GM19023 (cell line): ENCODE results near the gene ADORA2A.
A peak's percentile ranks its signal among the peaks of the same experiment; 100 is the strongest.

Experiments
- ATAC-seq: cut with Tn5 transposase; IDR thresholded peaks from one replicate; pipeline ENCODE4 v1.9.1; 2021; ENCODE audit warnings: mild to moderate bottlenecking, moderate library complexity; ENCODE audit not compliant: unreplicated experiment

ADORA2A gene

DNA sequence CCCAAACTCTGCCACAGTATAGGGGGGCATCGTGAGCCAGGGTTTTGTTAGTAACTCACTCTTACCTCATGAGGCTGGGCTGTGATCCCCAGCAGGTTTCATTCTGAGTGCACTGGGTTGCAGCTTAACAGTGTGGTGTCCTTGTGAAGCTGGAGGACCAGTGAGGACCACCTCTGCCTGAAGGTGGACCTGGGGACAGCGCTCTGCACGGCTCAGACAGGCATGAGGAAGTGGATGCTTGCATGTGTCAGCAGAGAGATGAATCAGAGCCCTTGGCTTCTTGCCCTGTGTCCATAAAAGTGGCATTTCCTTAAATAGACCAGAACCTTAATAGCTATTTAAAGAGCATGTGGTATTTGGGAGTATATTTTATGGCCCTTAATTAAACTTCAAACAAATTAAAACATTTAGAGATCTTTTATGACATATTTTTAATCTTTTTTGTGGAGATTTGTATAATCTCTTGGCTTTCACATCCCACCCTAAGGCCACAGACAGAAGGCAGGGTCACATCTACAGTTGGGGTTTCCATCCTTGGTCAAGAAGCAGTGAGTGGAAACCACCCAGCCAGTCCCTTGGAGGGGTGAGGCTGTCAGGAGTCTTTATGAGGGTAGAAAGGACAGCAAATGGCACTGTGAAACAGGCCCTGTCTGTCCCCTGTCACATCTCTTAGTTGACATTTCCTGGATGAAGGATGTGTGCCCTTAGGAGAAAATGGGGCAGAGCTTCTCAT, 24.8 kb upstream of the ADORA2A start:
- peak; percentile 42 for ATAC-seq

GRCh38 chr22:24403346-24403745, 24.1 kb upstream of the ADORA2A start:
- no peak for ATAC-seq

DNA sequence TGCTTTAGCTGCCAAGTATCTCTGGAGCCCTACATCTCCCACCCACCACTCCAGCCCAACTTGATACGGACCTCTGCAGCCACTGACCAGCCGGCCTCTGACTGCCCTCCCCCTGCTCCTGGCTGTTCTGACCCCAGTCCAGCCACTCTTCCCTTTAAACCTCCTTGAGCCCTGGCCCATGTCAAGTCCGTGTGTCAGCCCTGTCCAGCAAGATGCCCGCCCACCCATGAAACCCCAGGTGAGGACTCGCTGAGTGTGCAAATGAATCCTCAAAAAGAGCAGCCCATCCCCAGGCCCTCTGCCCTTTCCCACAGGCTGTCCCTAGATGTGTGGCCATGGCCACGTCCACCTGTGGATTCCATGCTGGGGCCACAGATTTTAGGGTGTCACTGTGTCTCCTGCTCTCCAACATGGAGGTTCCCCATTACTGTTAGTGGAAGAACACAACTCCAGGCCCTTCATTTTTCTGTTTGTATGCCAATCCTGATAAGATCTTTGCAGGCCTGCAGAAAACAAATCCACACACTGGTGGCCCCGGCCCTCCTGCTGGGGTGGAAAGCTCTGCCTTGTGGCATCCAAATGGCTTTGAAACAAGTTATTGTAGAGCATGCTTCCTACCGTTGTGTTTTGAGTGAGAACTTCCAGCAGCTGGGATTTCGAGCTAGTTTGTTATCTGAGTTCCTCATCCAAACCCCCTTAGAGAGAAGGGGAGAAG, 22.7 kb upstream of the ADORA2A start:
- ATAC-seq: no peak

DNA sequence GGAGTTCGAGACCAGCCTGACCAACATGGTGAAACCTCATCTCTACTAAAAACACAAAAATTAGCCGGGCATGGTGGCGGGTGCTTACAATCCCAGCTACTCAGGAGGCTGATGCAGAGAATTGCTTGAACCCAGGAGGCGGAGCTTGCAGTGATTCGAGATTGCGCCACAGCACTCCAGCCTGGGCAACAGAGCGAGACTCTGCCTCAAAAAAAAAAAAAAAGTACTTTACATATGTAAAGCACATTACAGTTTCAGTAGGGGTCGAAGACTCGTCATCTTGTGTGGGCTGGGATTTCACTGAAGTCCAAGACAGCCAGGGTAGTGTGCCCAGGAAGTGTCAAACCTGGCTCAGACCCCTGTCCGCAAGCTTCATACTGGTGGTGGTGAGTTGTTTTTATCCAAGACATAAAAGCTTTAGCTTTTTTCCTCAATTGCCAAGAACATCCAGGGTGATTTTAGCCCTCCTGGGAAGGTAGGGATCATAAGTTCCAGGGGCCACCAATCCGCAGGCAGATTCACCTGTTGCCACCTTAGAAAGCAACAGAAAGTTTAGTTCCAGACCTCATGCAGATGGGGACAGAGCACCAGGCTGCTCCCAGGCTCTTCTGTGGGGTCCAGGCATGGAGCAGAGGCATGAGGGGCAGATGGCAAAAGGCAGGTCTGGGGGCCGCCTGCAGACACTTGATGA, 21.6 kb upstream of the ADORA2A start:
- no peak for ATAC-seq

DNA sequence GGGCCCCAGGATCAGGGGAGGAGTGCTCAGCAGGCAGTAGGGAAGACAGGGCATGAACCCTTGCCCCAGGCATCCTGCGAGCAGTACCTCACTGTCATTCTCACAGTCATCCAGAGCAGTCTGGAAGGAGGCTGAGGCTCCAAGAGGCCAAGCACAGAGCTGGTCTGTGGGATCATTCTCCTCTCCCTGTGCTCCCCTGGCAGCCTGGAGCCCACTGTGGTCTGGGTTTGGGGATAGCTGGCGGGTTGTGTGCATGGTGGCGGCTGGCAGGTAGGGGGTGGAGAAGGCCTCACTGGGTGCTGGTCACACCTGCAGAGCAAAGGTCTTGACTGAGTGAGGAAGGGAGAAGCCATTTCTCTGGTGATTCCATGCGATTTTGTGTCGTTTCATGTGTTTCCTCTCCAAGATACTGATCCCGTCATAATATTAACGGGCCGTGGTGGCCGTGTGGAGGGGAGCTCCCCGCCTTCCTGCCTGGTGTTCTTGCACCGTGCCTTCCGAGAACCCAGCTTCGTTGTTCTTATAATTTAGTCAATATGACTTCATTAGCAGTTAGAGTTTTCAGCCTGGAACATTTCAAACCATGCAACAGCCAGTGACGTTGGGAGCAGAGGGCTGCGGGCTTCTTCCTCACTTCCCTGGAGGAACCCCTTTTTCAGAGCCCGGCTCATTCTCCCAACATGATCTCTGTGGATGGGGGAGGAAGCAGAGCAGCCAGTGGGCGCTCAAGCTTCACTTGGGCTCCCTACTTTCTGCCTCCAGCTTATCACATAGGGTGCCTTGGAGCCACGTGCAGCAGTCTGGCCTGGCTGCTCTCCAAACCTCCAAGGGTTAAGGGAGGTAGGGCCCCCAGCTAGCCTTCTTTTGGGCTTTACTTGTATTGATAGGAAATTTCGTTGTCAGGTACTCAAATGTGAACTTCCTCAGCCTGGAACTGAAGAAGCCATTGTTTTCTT, 20.8 kb upstream of the ADORA2A start:
- ATAC-seq: no peak

DNA sequence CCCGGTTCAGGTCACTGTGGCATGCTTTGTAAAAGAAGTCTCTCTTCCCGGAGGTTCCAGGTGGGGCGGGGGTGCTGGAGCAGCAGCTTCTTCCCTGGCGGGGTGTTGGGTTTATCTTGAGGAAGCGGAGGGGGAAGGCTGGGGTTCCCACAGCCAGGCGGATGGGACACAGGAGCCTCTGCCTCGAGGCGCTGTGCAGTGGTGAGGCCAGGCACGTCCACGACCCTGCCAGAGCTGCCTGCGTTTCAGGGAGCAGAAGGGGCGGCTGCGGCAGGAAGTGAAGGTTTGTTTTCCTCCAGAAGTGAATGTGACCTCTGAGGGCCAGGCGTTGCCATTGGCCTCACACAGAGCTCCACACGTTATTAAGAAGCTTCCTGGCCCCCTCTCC, 20.1 kb upstream of the ADORA2A start:
- no peak for ATAC-seq

DNA sequence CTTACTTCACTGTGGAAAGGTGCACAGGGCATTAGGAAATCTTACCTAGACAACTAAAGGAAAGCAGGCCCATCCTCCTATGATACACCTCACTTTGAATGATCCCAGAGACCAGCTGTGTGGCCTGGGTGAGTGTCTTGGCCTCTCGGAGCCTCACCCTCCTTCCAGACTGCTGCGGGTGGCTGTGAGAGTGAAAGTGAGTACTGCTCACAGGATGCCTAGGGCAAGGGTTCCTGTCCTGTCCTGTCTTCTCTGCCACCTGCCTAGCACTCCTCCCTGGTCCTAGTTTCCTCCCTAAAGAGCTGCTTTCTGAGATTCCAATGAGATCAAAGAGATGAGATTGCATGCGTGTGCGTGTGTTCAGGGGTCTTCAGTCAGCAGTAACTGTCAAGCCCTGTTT, 19.5 kb upstream of the ADORA2A start:
- no peak for ATAC-seq

DNA sequence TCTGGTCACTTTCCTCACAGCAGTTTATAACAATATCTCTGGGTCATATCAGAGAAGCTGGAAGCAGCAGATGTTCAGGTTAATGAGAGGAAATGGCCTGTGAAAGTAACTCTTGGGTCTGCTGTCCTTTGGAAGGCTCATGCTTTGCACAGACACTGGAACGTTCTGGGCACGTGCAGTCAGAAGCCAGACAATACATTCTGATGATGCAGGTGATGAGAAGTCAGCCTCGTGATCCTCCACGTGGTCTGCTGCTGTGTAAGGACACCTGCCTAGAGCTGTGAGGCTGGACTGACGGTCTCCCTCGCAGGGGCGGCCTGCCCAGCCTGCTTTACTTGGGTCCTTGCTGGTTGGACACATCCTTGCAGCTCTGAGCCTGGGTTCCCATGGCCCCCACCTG, 18.8 kb upstream of the ADORA2A start:
- ATAC-seq: no peak

DNA sequence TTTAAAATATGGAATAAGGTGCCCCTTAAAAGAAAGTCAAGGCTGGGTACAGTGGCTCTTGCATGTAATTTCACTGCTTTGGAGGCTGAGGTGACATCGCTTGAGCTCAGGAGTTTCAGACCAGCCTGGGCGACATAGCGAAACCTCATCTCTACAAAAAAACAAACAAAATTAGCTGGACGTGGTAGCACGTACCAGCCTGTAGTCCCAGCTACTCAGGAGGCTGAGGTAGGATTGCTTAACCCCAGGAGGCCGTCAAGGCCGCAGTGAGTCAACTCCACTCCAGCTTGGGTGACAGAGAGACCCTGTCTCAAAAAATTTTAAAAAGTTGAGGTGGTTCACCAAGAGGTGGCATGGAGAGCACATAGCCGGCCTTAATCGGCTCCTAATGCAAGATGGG, 17.7 kb upstream of the ADORA2A start:
- ATAC-seq: no peak

DNA sequence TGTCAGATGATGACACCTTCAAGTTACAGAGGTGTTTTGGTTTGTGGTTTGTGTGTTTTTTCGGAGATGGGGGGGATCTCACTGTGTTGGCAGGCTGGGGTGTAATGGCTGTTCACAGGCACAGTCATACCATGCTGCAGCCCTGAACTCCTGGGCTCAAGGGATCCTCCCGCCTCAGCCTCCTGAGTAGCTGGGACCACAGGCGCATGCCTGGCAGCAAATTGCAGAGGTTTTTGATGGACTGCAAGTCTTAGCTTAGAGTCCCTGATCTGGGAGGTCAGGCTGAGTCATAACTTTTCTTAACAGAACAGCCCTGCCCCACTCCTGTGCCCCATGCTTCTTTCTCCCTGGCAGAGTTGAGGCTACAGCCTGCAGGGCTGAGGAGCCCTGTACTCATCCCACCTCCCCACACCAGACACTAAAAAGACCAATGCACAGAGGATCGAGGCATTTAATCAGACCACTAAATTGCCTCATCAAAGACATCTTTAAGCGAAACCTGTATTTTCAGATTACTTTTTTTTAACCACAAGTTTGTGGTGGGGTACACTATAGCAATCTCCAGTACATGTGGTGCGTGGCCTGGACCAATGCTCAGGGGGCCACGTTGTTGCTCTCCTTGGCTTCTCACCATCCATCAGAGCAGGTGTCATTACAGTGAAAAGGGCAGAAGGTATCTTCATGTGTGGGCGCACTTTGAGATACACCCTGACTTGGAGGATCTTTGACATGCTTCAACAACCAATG, 17.1 kb upstream of the ADORA2A start:
- no peak for ATAC-seq

GRCh38 chr22:24411256-24412004, 16.0 kb upstream of the ADORA2A start:
- no peak for ATAC-seq

- ATAC-seq: no peak
Observed at GRCh38 chr22:24412274-24412673, 15.1 kb upstream of the ADORA2A start.

- no peak for ATAC-seq
Observed at GRCh38 chr22:24413271-24413670, 14.1 kb upstream of the ADORA2A start.

DNA sequence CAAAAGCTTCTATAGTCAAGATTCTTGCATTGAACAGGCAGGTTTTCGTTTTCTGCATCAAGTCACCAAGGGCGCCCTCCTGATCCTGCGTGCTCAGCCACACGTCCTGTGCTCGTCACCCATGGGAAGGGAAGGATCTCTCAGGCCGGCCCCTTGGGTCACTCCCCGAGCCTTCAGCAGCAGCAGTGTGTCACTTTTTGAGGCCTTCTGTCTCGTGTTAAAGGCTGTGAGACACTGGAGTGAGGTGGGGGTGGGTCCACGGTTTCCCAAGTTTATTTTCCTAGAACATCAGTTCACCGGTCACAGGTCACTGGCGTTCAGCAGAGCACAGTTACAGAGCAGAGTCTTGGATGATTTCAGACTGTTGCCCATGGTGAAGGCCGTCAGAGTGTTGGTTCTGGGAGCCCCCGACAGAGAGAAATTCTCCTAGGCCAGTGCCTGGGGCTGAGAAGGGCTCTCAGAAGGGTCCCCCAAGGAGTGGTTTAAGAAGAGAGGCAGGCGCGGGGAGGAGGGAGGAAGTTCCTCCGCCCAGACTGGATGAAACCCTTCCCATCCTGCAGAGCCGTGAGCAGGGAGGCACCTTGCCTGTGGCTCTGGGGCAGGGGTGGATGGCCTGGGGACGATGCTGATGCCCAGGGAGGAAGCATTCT, 13.5 kb upstream of the ADORA2A start:
- no peak for ATAC-seq

DNA sequence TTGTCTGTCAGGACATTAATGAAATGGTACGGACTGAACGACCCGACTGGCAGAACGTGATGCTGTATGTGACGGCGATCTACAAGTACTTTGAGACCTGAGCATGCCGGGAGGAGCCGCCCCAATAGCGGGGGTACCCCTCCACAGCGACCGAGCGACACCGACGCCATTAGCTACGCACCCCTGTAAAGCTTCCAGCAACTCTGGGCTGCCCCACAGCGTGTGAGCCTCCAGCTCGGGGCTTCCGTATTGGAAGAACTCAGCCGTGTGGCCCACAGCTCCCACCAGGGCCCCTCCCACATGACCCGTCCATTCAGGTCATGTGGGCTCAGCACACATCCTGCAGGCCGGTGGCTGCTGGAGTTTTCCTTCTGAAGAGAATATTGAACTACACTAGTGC, 12.9 kb upstream of the ADORA2A start:
- no peak for ATAC-seq

- ATAC-seq: no peak
Observed at GRCh38 chr22:24414984-24415945, 12.1 kb upstream of the ADORA2A start.

- ATAC-seq: no peak
Observed at GRCh38 chr22:24416095-24416494, 11.3 kb upstream of the ADORA2A start.

GRCh38 chr22:24416611-24417010, 10.8 kb upstream of the ADORA2A start:
- ATAC-seq: no peak
